Stimulated activated effector memory CD8-positive, alpha-beta T cell treated with anti-CD3 and anti-CD28 coated beads, Interleukin-12 subunit alpha, Interleukin-12 subunit beta, amount 100 ng/mL, for 72 hours (primary cell): ENCODE measurements around the gene RAG2.

Experiments
- ATAC-seq: fragments of 150-1000 bp; cut with Tn5 transposase; 2 replicates; pipeline ENCODE4 v1.10.0; 2021
- DNase-seq, 2 donors: peaks; one replicate each; pipeline ENCODE4 v3.0.0; 2021 to 2022; ENCODE audit warnings: low spot score in 2 of 2
- H3K27ac Mint-ChIP-seq: one replicate; pipeline ENCODE4 v1.8.0; 2022; ENCODE audit warnings: mild to moderate bottlenecking, mixed read lengths
- H3K36me3 Mint-ChIP-seq: one replicate; pipeline ENCODE4 v1.8.0; 2022; ENCODE audit warnings: mild to moderate bottlenecking, mixed read lengths
- H3K4me1 Mint-ChIP-seq: one replicate; pipeline ENCODE4 v1.8.0; 2022; ENCODE audit warnings: mixed read lengths
- H3K4me3 Mint-ChIP-seq: one replicate; pipeline ENCODE4 v1.8.0; 2022; ENCODE audit warnings: mild to moderate bottlenecking, mixed read lengths
- H3K9me3 Mint-ChIP-seq: one replicate; pipeline ENCODE4 v1.8.0; 2022; ENCODE audit warnings: mixed read lengths

RAG2 gene

DNA sequence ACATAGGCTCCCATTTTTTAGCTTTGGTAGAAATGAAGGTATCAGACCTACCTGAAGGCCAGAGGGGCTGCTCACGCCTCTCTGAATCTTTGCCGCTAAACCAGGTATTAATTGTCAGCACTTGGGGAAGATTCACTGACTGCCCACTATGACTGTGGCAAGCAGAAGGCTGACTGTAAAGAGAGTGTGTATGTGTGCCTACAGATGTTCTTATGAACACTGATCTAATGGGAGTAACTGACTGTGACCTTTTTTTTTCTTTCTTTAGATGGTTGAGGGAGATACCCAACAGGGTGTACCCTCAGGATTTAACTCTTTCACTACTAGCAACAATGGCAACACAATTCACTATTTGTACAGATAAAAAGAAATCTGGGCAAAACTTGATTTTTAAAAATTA lies at the start of gene RAG2:
TSS of gene RAG2 (minus strand) at position 186 of the 400 bp plus-strand sequence. CDS start 4,068 bp downstream, outside the sequence.
- H3K27ac Mint-ChIP-seq = no peak within 1 kb of the TSS
- no peaks in the 10 kb centered on the region for H3K36me3 Mint-ChIP-seq
- ATAC-seq (no peak), DNase-seq (no peak)
- H3K4me3 Mint-ChIP-seq = no peak within 1 kb of the TSS
- no peaks in the 10 kb centered on the region for H3K9me3 Mint-ChIP-seq
- H3K4me1 Mint-ChIP-seq = peaks cover 10% of the 10 kb centered on the region

DNA sequence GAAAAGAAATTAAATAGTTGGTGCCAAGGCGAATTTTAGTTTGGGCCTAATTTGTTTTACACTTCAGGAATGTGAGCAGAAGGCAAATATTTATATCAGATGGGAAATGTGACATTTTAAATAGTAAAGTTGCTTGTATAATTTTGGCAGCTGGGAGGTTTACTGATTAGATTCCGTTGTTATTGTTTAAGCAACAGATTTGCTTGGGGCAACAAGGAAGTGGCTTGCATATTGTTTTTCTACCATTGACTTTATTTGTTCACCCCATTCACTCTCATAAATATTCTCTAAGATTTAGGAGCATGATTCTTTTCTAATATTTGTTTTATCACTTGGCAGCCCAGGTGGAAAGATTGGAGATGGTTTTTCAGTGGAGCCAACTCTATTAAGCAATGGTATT lies 40.5 kb upstream of the RAG2 start:
- H3K27ac Mint-ChIP-seq = no peak overlapping the region
- no peaks in the 10 kb centered on the region for H3K4me1 Mint-ChIP-seq

DNA sequence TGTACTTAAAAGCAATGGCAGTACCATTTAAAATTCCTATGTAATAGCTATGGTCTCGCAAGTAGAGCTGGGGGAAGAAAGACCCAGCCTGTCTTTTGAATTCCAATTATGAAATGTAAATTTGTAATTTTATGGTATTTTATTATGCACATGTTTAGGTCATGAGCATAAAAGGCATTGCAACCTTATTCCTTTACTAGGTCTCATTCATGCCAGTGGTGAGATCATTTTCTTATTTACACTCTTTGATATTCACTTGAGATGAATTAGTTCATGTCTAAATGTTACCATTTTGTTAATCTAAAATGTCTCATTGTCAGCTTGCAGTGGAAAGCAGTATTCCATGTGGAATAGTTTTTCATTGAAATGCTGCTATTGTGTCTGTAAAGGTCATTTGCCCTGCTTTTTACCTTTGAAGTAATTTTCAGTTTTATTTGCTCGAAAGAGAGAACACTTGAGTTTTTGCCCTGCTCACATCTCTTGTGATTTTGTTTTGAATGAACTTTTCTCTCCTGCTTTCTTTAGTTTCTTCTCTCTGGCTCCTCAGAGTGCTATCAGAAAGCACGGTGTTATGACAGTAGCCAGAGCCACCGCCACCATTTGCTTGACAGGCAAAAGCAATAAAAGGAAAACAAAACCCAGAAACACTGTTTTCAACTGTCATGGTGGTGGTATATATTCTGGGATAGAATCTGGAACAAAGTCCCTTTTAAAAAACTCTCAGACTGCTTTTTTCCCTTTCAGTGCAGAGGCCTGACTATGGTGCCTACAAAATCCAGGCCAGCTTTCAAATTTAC lies 37.2 kb upstream of the RAG2 start:
- DNase-seq = no peak
- Mint-ChIP-seq H3K27ac (no peak overlapping the region), H3K4me3 (no peak overlapping the region), H3K4me1 (peaks cover 6% of the 10 kb centered on the region), H3K36me3 (no peaks in the 10 kb centered on the region), H3K9me3 (no peaks in the 10 kb centered on the region)
- no peak for ATAC-seq

More for the DNA sequence above, 40.5 kb upstream of the RAG2 start:
- Mint-ChIP-seq H3K36me3 (no peaks in the 10 kb centered on the region), H3K9me3 (no peaks in the 10 kb centered on the region), H3K4me3 (no peak overlapping the region)
- DNase-seq (no peak), ATAC-seq (no peak)

DNA sequence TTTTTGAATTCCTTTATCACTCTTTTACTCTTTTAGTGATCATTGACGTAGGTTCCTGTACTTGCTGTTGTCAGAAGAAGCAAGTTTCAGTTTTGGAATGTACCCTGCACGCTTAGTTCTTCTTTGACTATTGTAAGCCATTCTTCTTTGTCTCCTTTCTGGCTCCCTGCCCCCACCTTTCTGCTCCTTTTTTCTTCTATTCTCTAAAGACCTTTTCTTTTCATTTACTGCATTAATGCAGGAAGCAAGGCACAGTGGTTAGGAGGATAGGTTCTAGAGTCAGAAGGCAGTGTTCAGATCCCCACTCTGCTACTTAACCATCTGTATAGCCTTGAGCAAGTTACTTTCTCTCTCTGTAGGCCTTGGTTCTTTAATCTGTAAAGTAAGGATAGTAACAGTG lies 33.7 kb upstream of the RAG2 start:
- no peaks in the 10 kb centered on the region for H3K9me3 Mint-ChIP-seq
- no peak overlapping the region for H3K27ac Mint-ChIP-seq
- no peaks in the 10 kb centered on the region for H3K36me3 Mint-ChIP-seq
- no peak overlapping the region for H3K4me3 Mint-ChIP-seq
- H3K4me1 Mint-ChIP-seq = peaks cover 6% of the 10 kb centered on the region
- DNase-seq (peak in 1 of 2 donors; percentile 55), ATAC-seq (peak; percentile 66)

DNA sequence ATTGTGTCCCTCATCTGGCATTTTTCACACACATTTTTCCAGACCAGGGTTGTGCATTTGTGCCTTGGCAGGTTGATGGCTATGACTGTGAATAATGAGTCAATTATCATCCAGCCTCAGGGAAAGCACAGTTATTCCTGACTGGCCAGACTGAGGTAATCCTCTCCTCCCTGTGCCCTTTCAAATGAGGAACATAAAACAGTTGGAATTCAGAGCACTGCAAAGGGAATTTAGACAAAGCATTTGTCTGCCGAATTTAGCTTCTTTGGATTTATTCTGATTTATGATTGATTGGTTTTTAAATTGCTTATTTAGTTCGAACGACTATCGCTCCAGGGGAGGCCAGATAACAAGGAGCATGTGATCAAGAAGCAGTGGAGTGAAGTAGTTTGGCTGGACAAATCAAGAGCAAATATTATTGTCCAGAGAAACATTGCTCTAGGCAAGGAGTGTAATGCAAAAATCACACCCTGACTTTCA lies 30.8 kb upstream of the RAG2 start:
- ATAC-seq (no peak), DNase-seq (no peak)
- H3K9me3 Mint-ChIP-seq = no peaks in the 10 kb centered on the region
- no peaks in the 10 kb centered on the region for H3K36me3 Mint-ChIP-seq
- peaks cover 6% of the 10 kb centered on the region for H3K4me1 Mint-ChIP-seq
- no peak overlapping the region for H3K27ac Mint-ChIP-seq
- H3K4me3 Mint-ChIP-seq = no peak overlapping the region

DNA sequence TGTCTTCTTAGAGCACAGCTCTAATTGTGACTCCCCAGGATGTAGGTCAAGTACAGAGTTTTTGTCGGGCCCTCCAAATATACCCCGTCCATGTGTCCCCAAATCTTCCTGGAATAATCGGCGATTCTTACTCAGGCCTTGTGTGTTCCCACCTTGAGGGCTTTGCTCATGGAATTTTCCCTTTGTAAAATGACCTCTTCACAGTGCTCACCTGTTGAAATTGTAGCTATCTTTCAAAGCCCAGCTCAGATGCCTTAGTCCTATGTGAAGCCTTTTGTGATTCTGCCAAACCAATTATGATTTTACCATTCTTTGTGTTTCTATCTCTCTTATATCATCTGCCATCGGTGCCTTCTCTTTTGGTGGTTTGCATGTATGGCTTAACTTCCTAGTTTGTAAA lies 30.1 kb upstream of the RAG2 start:
- H3K4me1 Mint-ChIP-seq = peaks cover 6% of the 10 kb centered on the region
- no peak for ATAC-seq
- no peak overlapping the region for H3K27ac Mint-ChIP-seq
- H3K4me3 Mint-ChIP-seq = no peak overlapping the region
- DNase-seq = no peak
- no peaks in the 10 kb centered on the region for H3K9me3 Mint-ChIP-seq
- no peaks in the 10 kb centered on the region for H3K36me3 Mint-ChIP-seq

DNA sequence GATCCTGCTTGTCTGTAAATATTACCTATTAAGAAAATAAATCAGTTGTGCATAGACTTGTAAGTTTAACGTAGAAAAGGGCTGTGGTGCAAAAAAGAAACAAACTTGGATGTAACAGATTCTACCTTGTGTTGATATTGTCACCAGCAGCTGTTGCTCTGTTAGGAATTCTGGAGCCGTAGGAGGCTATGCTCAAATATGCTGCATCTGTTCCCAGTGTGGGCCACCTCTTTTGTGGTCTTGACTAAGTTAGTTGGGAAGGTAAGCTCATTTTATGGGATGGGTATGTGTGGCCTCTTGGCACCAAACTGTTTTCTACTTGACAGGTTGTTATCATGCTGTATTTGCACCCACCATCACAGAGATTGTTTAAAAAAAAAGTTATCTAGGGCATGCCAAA lies 29.4 kb upstream of the RAG2 start:
- Mint-ChIP-seq H3K36me3 (no peaks in the 10 kb centered on the region), H3K27ac (no peak overlapping the region), H3K9me3 (no peaks in the 10 kb centered on the region), H3K4me3 (no peak overlapping the region), H3K4me1 (peaks cover 6% of the 10 kb centered on the region)
- DNase-seq (no peak), ATAC-seq (no peak)

DNA sequence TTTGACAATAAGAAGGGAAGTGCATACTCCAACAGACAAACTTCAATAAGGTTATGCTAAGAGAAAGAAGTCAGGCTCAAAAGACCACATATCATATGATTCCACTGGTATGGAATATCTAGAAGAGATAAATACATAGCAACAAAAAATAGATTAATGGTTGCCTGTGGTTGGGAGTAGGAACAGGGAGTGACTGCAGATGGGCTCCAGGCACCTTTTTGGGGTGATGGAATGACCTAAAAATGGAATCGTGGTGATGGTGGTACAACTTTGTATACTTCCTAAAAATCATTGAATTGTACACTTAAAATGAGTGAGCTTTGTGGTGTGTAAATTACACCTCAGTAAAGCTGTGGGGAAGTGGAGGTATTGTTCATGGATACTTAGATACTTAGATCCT lies 29.0 kb upstream of the RAG2 start:
- H3K4me1 Mint-ChIP-seq = peaks cover 5% of the 10 kb centered on the region
- no peak overlapping the region for H3K27ac Mint-ChIP-seq

DNA sequence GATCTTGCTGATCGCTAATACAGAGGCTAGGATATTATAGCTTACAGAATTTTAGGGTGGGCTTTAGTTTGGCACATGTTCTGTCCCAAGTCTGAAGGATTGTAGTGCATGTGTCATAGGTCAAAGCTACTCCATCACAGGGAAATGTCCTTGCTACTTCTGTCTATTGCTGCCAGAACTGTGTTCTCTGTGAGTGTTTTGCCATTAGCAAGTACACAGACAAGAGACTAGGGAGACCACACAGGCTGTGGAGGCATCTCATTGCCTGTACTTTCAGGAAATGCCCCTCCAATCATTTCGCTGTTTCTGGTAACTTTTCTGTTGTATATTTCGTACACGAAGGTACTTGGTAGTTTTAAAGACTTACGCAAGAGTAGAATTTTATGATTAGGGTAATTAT lies 25.5 kb upstream of the RAG2 start:
- peaks cover 5% of the 10 kb centered on the region for H3K4me1 Mint-ChIP-seq
- H3K36me3 Mint-ChIP-seq = no peaks in the 10 kb centered on the region
- ATAC-seq (no peak), DNase-seq (no peak)
- no peak overlapping the region for H3K4me3 Mint-ChIP-seq
- H3K9me3 Mint-ChIP-seq = no peaks in the 10 kb centered on the region
- no peak overlapping the region for H3K27ac Mint-ChIP-seq

More for the DNA sequence above, 29.0 kb upstream of the RAG2 start:
- H3K9me3 Mint-ChIP-seq = no peaks in the 10 kb centered on the region
- no peaks in the 10 kb centered on the region for H3K36me3 Mint-ChIP-seq
- no peak overlapping the region for H3K4me3 Mint-ChIP-seq
- DNase-seq (no peak), ATAC-seq (no peak)

DNA sequence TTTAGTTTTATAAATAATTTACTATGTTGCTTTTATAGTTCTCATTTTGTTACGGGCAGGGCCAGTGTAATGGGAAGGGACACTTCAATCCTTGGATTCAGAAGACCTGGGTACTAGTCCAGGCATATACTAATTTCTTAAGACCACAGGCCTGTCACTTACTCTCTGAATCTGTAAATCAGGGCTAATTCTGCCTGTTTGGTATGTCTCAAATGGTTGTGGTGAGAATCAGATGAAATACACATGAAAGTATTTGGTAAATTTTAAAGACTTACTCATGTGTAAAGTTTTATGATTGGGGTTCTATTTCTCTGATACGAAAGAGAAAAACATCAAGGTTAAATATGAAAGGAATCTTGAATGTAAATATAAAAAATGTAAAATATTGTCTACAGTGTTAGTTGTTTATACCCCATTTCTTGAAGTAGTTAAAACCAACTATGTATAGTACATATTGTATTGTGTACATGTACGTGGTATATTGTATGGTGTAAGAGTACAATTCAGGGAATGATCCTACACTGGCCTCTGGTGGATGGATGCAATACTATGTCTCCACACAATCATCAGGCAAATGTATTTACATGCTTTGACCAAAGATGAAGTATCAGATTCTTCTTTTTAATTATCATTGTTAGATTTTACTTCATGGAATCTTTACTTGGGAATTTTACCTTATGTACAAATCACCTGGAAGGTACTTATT lies 24.5 kb upstream of the RAG2 start:
- DNase-seq = no peak
- Mint-ChIP-seq H3K9me3 (no peaks in the 10 kb centered on the region), H3K4me3 (no peak overlapping the region), H3K4me1 (peaks cover 7% of the 10 kb centered on the region), H3K27ac (no peak overlapping the region), H3K36me3 (no peaks in the 10 kb centered on the region)
- peak; percentile 52 for ATAC-seq

DNA sequence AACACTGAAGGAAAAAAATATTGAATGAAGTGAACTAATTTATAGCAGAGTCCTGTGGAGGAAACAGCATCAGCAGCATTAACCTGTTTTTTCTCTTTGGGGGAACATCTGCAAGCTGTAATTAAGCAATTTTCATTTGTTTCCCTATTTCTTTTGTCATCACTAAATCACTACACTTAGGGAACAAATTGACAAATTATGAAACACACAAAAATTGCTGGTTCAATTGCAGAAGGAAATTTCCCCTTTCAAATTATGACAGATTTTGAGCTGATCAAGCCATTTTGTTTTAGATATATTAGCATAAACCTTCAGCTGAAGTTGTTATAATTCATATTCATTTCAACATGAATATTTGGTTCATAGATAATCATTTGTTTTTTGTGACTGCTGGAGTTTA lies 22.2 kb upstream of the RAG2 start:
- no peaks in the 10 kb centered on the region for H3K36me3 Mint-ChIP-seq
- H3K9me3 Mint-ChIP-seq = no peaks in the 10 kb centered on the region
- peaks cover 7% of the 10 kb centered on the region for H3K4me1 Mint-ChIP-seq
- H3K27ac Mint-ChIP-seq = no peak overlapping the region
- ATAC-seq (no peak), DNase-seq (no peak)
- H3K4me3 Mint-ChIP-seq = no peak overlapping the region

DNA sequence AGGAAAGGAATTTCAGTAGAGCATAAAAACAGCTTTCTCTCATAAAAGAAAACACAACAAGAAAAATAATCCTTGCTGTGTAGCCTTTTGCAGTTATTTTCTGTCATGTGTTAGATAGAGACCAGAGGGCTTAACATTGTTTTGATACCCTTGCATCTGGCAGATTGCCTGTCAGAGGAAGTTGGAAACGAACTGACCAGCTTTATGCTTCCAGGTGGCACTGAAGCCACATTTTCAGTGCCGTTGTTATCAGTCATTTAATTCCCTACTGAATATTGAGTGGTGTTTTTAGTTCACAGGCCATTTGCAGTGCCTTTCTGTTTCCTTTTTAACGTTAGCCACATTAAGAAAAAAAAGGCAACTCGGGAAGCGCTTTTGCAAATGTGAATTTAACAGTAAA lies 21.5 kb upstream of the RAG2 start:
- H3K9me3 Mint-ChIP-seq = no peaks in the 10 kb centered on the region
- ATAC-seq (no peak), DNase-seq (no peak)
- H3K36me3 Mint-ChIP-seq = no peaks in the 10 kb centered on the region
- H3K4me1 Mint-ChIP-seq = peaks cover 7% of the 10 kb centered on the region
- H3K4me3 Mint-ChIP-seq = no peak overlapping the region
- H3K27ac Mint-ChIP-seq = no peak overlapping the region

DNA sequence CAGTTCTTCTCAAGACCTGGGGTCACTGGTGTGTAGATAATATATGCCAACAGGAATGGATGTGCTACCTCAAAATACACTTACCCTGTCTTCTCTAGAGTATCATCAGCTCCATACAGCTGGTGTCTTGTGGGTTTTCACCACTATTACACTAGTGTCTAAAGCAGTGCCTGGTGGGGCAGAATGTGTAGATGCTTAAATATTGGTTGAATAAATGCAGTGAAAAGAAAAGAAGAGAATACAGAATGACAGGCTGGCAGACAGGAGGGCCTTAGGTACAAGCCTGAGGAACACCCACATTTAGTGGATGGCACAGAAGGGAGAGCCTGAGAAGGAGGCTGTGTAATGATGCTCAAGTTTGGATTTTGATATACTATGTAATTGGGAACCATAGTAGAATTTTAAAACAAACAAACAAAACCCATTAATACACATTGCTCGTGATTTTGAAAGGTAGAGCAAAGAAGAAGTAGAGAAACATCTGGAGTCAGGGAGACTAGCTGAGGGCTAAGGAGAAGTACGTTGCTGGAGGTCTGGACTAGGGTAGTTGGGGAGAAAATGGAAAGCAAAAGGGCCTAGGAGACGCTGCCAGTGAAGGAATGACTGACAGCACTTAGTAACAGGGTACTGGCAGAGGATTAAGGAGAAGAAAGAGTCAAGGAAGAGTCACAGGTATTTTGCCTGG lies 20.5 kb upstream of the RAG2 start:
- Mint-ChIP-seq H3K9me3 (no peaks in the 10 kb centered on the region), H3K27ac (no peak overlapping the region), H3K36me3 (no peaks in the 10 kb centered on the region), H3K4me3 (no peak overlapping the region), H3K4me1 (peaks cover 7% of the 10 kb centered on the region)
- DNase-seq (no peak), ATAC-seq (no peak)

DNA sequence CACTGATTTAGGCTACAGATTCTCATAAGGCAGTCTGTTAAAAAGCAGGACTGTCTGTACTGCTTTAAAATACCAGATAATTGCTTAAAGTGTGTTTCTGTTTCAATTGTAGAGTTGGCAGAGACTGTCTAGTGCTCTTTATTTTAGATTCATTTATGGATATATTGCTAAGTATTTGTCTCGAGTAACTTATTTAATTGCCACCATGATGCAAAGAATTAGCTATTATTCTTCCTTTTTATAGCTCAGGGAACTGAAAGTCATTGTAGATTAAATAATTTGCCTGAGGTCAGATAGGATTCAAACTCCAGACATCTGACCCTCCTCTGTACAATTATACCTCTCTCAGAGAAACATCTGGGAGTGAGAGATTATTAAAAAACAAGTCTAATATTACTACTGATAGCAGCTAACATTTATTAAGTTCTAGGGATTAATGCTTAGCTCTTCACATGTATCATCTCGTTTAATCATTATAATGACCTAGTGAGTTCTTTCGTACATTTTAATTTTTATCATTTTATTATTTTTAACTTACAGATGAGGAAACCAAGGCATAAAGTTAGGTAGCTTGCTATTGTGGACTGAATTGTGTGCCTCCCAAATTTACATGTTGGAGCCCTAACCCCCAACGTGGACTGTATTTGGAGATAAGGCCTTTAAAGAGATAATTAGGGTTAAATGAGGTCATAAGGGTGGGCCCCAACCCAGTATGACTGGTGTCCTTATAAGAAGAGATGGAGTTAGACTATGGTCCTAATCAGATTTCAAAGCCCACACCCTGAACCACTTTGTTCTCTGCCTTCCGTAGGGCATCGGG lies 19.7 kb upstream of the RAG2 start:
- ATAC-seq (no peak), DNase-seq (no peak)
- peaks cover 7% of the 10 kb centered on the region for H3K4me1 Mint-ChIP-seq
- H3K4me3 Mint-ChIP-seq = no peak overlapping the region
- no peaks in the 10 kb centered on the region for H3K9me3 Mint-ChIP-seq
- H3K27ac Mint-ChIP-seq = no peak overlapping the region
- H3K36me3 Mint-ChIP-seq = no peaks in the 10 kb centered on the region

DNA sequence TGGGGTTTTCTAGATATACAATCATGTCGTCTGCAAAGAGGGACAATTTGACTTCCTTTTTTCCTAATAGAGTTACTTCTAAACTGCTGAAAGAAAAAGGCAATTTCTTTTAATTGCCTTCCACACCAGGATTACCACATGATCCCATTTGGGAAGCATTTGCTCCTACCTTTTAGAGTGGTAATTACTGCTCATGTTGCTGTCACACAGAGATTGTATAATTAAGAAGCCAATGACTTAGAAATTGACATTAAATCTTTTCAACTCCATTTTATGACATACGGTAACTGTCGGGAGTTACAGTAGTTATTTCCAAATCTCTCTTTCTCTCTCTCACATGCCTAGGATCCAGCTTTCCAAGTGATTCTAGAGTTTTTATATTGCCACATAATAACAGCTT lies 17.8 kb upstream of the RAG2 start:
- no peak for ATAC-seq
- H3K9me3 Mint-ChIP-seq = no peaks in the 10 kb centered on the region
- no peak overlapping the region for H3K4me3 Mint-ChIP-seq
- no peak overlapping the region for H3K27ac Mint-ChIP-seq
- DNase-seq = no peak
- peaks cover 7% of the 10 kb centered on the region for H3K4me1 Mint-ChIP-seq
- H3K36me3 Mint-ChIP-seq = no peaks in the 10 kb centered on the region
